Endothelial cell of umbilical vein (primary cell): ENCODE data around the gene ANKS1B. TPM values are rescaled to one million over a fixed set of nuclear protein-coding genes. Genes with fewer than 3 reads are reported as not detected.

Experiments used
- BruUV-seq: library from RNA; stranded (reverse); fragments of 400-500 nt; replicated peaks from 2 replicates; lab custom pipeline; 2021; lab: Mats Ljungman, UMichigan
- CTCF ChIA-PET: fragments of 300-600, 350-600 bp; sonication (Branson Sonifier 250); formaldehyde crosslinking; loops from one replicate; lab custom pipeline; 2021; ENCODE audit warnings: antibody characterized with exemption, inconsistent platforms; lab: Charles Lee
- POLR2A ChIA-PET: fragments of 300-600, 350-600 bp; sonication (Branson Sonifier 250); formaldehyde crosslinking; loops from one replicate; lab custom pipeline; 2021; ENCODE audit warnings: antibody characterized with exemption, inconsistent platforms; lab: Charles Lee
- DNase-seq: peaks from one replicate; pipeline ENCODE4 v3.0.0-alpha.2; 2011; ENCODE audit warnings: low read depth, low spot score
- FAIRE-seq: peaks from 2 replicates; lab custom pipeline; 2011; peaks lifted over from hg19 to GRCh38; lab: Jason Lieb, UNC
- H2AFZ ChIP-seq: 2 replicates; pipeline ENCODE4 v1.6.0; 2012; ENCODE audit warnings: low read depth, low read length, control low read depth, inconsistent platforms
- H3K27ac ChIP-seq: 2 replicates; pipeline ENCODE4 v1.5.1; 2011; ENCODE audit warnings: low read depth, mild to moderate bottlenecking, control low read depth, low read length, moderate library complexity; ENCODE audit not compliant: insufficient read depth
- H3K27me3 ChIP-seq, 2 experiments: 2 replicates each; pipeline versions ENCODE4 v1.6.0 to v1.6.1; 2011; ENCODE audit warnings: low read length in 2 of 2, mixed read lengths in 1 of 2; ENCODE audit not compliant: control insufficient read depth in 2 of 2, insufficient read depth in 2 of 2
- H3K36me3 ChIP-seq, 2 experiments: 2 replicates in 1 of 2; 3 replicates in 1 of 2; pipeline ENCODE4 v1.5.1; 2011; ENCODE audit warnings: low read length in 2 of 2, mild to moderate bottlenecking in 1 of 2, moderate library complexity in 1 of 2; ENCODE audit not compliant: control insufficient read depth in 2 of 2, insufficient read depth in 2 of 2; ENCODE audit errors: extremely low read depth in 1 of 2
- H3K4me1 ChIP-seq: 3 replicates; pipeline ENCODE4 v1.5.1; 2011; ENCODE audit warnings: mild to moderate bottlenecking, low read length; ENCODE audit not compliant: control insufficient read depth, insufficient read depth; ENCODE audit errors: extremely low read depth
- H3K4me2 ChIP-seq: 2 replicates; pipeline ENCODE4 v1.6.1; 2011; ENCODE audit warnings: low read length, control low read depth, mixed read lengths; ENCODE audit not compliant: insufficient read depth
- H3K4me3 ChIP-seq, 3 experiments: fragments of 200-600 bp in 1 of 3; sonication (generic), shearing (Covaris generic) in 1 of 3; replicated peaks in 1 of 3; 2 replicates each; pipeline ENCODE4 v1.5.1; 2011 to 2016; ENCODE audit warnings: control low read depth in 3 of 3, low read length in 3 of 3, mild to moderate bottlenecking in 2 of 3, inconsistent platforms in 1 of 3, low read depth in 1 of 3, moderate library complexity in 1 of 3; ENCODE audit not compliant: insufficient read depth in 1 of 3
- H3K79me2 ChIP-seq: 2 replicates; pipeline ENCODE4 v1.6.0; 2012; ENCODE audit warnings: low read length, inconsistent platforms; ENCODE audit not compliant: control insufficient read depth, insufficient read depth
- H3K9ac ChIP-seq: replicated peaks from 2 replicates; pipeline ENCODE3; 2011; ENCODE audit warnings: low read length, control low read depth; ENCODE audit not compliant: insufficient read depth; ENCODE audit errors: extremely low read depth
- H3K9me1 ChIP-seq: replicated peaks from 3 replicates; pipeline ENCODE4 v1.6.0; 2011; ENCODE audit warnings: mild to moderate bottlenecking, low read length; ENCODE audit not compliant: control insufficient read depth, insufficient read depth; ENCODE audit errors: extremely low read depth
- H3K9me3 ChIP-seq: replicated peaks from 2 replicates; pipeline ENCODE4 v1.5.1; 2012; ENCODE audit warnings: low read length, inconsistent platforms; ENCODE audit not compliant: control insufficient read depth, insufficient read depth
- H4K20me1 ChIP-seq: replicated peaks from 2 replicates; pipeline ENCODE3; 2011; ENCODE audit warnings: mild to moderate bottlenecking, low read length; ENCODE audit not compliant: control insufficient read depth, insufficient read depth; ENCODE audit errors: extremely low read depth
- CTCF ChIP-seq, 2 donors: IDR thresholded peaks; 1 replicate in 1 of 2; 2 replicates in 1 of 2; pipeline ENCODE4 v1.5.1; 2011; ENCODE audit warnings: low read length in 2 of 2, mild to moderate bottlenecking in 2 of 2, moderate library complexity in 2 of 2, control low read depth in 1 of 2, inconsistent platforms in 1 of 2, low read depth in 1 of 2; ENCODE audit not compliant: insufficient read depth in 1 of 2; ENCODE audit errors: extremely low read depth in 1 of 2
- EZH2 ChIP-seq: IDR thresholded peaks from 2 replicates; pipeline ENCODE4 v1.6.1; 2012; ENCODE audit warnings: borderline replicate concordance, low read depth, mild to moderate bottlenecking, moderate library complexity, low read length, inconsistent platforms; ENCODE audit not compliant: severe bottlenecking
- FOS ChIP-seq: IDR thresholded peaks from 2 replicates; pipeline ENCODE4 v1.6.1; 2011; ENCODE audit warnings: mild to moderate bottlenecking, low read length, moderate library complexity, borderline replicate concordance; ENCODE audit not compliant: insufficient read depth
- GATA2 ChIP-seq: IDR thresholded peaks from 2 replicates; pipeline ENCODE4 v1.7.0; 2011; ENCODE audit warnings: low read depth, mild to moderate bottlenecking, moderate library complexity, mixed read lengths, low read length; ENCODE audit not compliant: insufficient read length, insufficient read depth
- JUN ChIP-seq: IDR thresholded peaks from 2 replicates; pipeline ENCODE4 v1.6.1; 2011; ENCODE audit warnings: borderline replicate concordance, low read depth; ENCODE audit not compliant: insufficient read length, insufficient read depth
- MAX ChIP-seq: IDR thresholded peaks from 2 replicates; pipeline ENCODE4 v1.6.1; 2011; ENCODE audit not compliant: insufficient read depth, insufficient read length
- MYC ChIP-seq: IDR thresholded peaks from one replicate; pipeline ENCODE4 v1.6.1; 2011; ENCODE audit warnings: mild to moderate bottlenecking, low read depth, low read length
- POLR2A ChIP-seq: IDR thresholded peaks from 2 replicates; pipeline ENCODE4 v1.6.1; 2012; ENCODE audit warnings: low read depth, mild to moderate bottlenecking, control low read depth, low read length
- POLR2AphosphoS5 ChIP-seq: IDR thresholded peaks from 2 replicates; pipeline ENCODE4 v1.6.1; 2012; ENCODE audit warnings: low read depth, mild to moderate bottlenecking, control low read depth, low read length, moderate library complexity; ENCODE audit not compliant: insufficient read depth
- dilution Hi-C: fragments of 300-500 bp; cut with MboI; formaldehyde crosslinking; loops from one replicate; pipeline ENCODE4 v1.15.0; 2019; ENCODE audit warnings: low sequenced_read_pairs; ENCODE audit not compliant: extremely low pct_ligation_motif_present
- intact Hi-C: fragments of 100-400 bp; cut with micrococcal nuclease; formaldehyde crosslinking; loops from one replicate; pipeline ENCODE4 v1.10.0; 2022
- polyA plus RNA-seq, 4 experiments: library from polyadenylated mRNA; depleted of rRNA in 3 of 4; stranded (reverse) in 3 of 4; unstranded in 1 of 4; fragments of >200 nt; gene quantifications; 2 replicates each; pipeline versions ENCODE4 v1.2.1 to v1.2.3, GENCODE V29; 2011 to 2012; ENCODE audit warnings: missing spikeins in 1 of 4
- total RNA-seq: library from RNA; stranded (reverse); gene quantifications from 2 replicates; pipeline ENCODE4 v1.2.3, GENCODE V29; 2021

Gene ANKS1B
- total and polyA plus RNA-seq, 2 donors (not counting 3 experiments of a cell fraction or from before 2014, with no cell fraction given) = 0.15 to 0.38 TPM

GRCh38 chr12:98954506-98954905 lies 1030.2 kb downstream of the ANKS1B start:
- H2AFZ ChIP-seq = no peak overlapping the region
- CTCF ChIA-PET = interaction anchor here (1.2 to 2.7 kb wide), 3 partner anchors 24 to 230 kb away, joined by 3 to 7 read pairs (median 4); no protein-coding TSS in a partner anchor
- H4K20me1 ChIP-seq = no peaks in the 10 kb centered on the region
- no peaks in the 10 kb centered on the region for H3K79me2 ChIP-seq
- no peak overlapping the region for H3K27ac ChIP-seq
- H3K4me2 ChIP-seq = no peak overlapping the region
- POLR2A ChIA-PET = no interaction called here
- TF ChIP-seq MYC (no peak), CTCF (IDR thresholded peaks at IDR 0.05; ENCODE audit: extremely low read depth in 1 of 2, insufficient read depth in 1 of 2, low read depth in 1 of 2, low read length in 2 of 2) (no peak)
- H3K4me3 ChIP-seq = no peak overlapping the region
- BruUV-seq = no TSS peak
- no peaks in the 10 kb centered on the region for H3K36me3 ChIP-seq
- no peaks in the 10 kb centered on the region for H3K4me1 ChIP-seq
- DNase-seq (no peak), FAIRE-seq (no peak)
- no peaks in the 10 kb centered on the region for H3K9me3 ChIP-seq
- intact Hi-C loops (loop anchor here (2.0 to 5.0 kb wide), 2 partner anchors 44 to 723 kb away; no protein-coding TSS in a partner anchor), dilution Hi-C loops (no loop called here)
- H3K9me1 ChIP-seq = no peaks in the 10 kb centered on the region
- H3K9ac ChIP-seq = no peak overlapping the region
- H3K27me3 ChIP-seq = no peaks in the 10 kb centered on the region

- Histone ChIP-seq H4K20me1 (no peaks in the 10 kb centered on the region), H3K27me3 (no peaks in the 10 kb centered on the region), H3K9me1 (no peaks in the 10 kb centered on the region), H2AFZ (no peak overlapping the region), H3K9ac (no peak overlapping the region), H3K79me2 (no peaks in the 10 kb centered on the region), H3K4me1 (no peaks in the 10 kb centered on the region), H3K4me2 (no peak overlapping the region), H3K27ac (no peak overlapping the region), H3K9me3 (no peaks in the 10 kb centered on the region), H3K4me3 (no peak overlapping the region), H3K36me3 (no peaks in the 10 kb centered on the region)
- ChIA-PET POLR2A (no interaction called here), CTCF (no interaction called here)
- intact Hi-C loops (loop anchor here (5.0 kb wide), 1 partner anchor 726 kb away; no protein-coding TSS in a partner anchor), dilution Hi-C loops (no loop called here)
- no peak for TF ChIP-seq POLR2A
- TF ChIP-seq MAX = no peak
- TF ChIP-seq JUN = no peak
- TF ChIP-seq FOS = no peak
- no peak for TF ChIP-seq GATA2
- no peak for TF ChIP-seq POLR2AphosphoS5
- TF ChIP-seq CTCF (IDR thresholded peaks at IDR 0.05; ENCODE audit: extremely low read depth in 1 of 2, insufficient read depth in 1 of 2, low read depth in 1 of 2, low read length in 2 of 2) = no peak
- TF ChIP-seq MYC = no peak
- no peak for TF ChIP-seq EZH2
- BruUV-seq = no TSS peak
- FAIRE-seq (no peak), DNase-seq (no peak)
Measured at GRCh38 chr12:98951406-98951805, 1033.3 kb downstream of the ANKS1B start.
